ENCODE results near the gene AKAP8.
"Not testable (repeated sequence)": the region's sequence is repeated elsewhere in the genome, so short reads cannot be mapped to it uniquely, and the experiment has no call there.

AKAP8 gene

DNA sequence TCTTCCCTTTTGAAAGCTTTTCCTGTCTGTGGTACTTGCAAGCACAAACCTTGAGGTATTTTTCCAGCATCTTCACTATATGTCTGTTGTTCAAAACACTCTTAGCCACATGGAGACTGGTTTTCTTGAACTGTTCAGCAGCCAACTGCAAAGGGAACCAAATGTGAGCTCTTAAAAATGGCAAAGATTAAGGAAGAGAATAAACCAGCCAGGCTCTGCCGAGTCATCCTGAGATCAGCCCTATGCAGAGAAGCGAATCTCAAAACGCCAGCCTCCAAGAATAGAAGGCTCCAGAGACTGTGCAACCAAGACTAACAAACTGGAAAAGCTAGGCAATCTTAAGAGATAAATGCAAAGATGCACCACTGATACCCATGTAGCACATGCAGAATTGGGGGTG, 20.7 kb downstream of the AKAP8 start:
- H3K36me3 ChIP-seq (ENCODE audit: control insufficient read depth, insufficient read depth, low read length), result peaks cover 75% of the 10 kb centered on the region
- H3K27ac ChIP-seq (ENCODE audit: low read depth, low read length), result no peak overlapping the region
- no peaks in the 10 kb centered on the region for H3K4me1 ChIP-seq (ENCODE audit: control insufficient read depth, insufficient read depth, low read length)
- 0 out of 2 replicates have a peak, but pooled peaks cover 5% of the 10 kb centered on the region for H3K9me3 ChIP-seq (ENCODE audit: control insufficient read depth, insufficient read depth, low read depth, low read length)
- H3K4me3 ChIP-seq (ENCODE audit: low read depth, low read length), result no peak overlapping the region
- H3K27me3 ChIP-seq (ENCODE audit: control insufficient read depth, insufficient read depth, low read length), result no peaks in the 10 kb centered on the region
- no peak overlapping the region for H3K9ac ChIP-seq (ENCODE audit: low read length)

DNA sequence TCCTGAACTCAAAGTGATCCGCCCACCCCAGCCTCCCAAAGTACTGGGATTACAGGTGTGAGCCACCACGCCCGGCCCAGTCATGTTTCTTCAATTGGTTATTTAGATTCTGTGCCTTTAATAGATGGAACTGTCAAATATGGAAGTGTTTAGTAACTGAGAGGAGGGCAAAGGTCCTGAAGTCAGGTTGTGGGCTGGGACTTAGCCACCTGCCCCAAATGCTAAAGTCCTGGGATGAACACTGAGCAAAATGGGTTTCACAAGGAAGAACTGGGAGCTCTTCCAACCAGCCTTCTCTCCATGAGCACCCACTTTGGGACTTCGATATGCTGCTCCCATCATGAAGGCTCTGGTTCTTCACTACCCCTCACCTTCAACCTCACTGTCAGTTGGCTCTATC, 21.7 kb downstream of the AKAP8 start:
- Histone ChIP-seq H3K36me3 (ENCODE audit: control insufficient read depth, insufficient read depth, low read length) (peaks cover 82% of the 10 kb centered on the region), H3K9me3 (ENCODE audit: control insufficient read depth, insufficient read depth, low read depth, low read length) (0 out of 2 replicates have a peak, but pooled peaks cover 5% of the 10 kb centered on the region), H3K27ac (ENCODE audit: low read depth, low read length) (no peak overlapping the region), H3K4me1 (ENCODE audit: control insufficient read depth, insufficient read depth, low read length) (no peaks in the 10 kb centered on the region), H3K27me3 (ENCODE audit: control insufficient read depth, insufficient read depth, low read length) (no peaks in the 10 kb centered on the region), H3K4me3 (ENCODE audit: low read depth, low read length) (no peak overlapping the region), H3K9ac (ENCODE audit: low read length) (no peak overlapping the region)

DNA sequence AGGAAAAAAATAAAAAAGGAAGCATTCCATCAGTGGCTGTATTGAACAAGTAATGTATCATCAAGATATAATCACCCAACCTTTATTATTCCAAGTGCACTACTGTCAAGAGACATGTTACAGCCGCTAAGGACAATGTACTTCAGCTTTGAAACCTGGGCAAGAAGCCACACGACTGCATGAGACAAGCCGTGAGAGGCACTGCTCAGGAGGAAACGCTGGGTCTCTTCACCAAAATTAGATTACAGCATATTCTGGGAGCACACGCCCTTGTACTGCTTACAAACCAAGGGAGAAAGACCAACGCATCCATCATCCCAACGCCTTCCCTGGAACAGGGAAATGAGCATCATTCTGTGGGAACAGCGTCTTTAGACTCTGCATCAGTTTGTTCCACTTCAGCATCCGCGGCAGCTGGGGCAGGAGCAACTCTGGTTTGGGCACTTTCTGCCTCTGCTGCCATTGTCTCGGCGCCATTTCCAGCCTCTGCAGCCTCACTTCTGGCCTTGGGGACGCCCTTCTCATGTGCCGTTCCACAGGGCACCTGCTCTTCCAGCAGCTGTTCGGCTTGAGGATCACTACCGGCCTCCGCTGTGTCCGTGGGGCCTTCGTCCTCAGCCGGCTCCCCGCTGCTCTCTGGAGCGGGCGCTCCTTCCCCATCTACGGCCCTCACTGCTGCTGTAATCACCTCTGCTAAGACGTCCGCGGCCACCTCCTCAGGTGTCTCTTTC, 24.9 kb downstream of the AKAP8 start:
- Histone ChIP-seq H3K9ac (ENCODE audit: low read length) (no peak overlapping the region), H3K4me3 (ENCODE audit: low read depth, low read length) (no peak overlapping the region), H3K27me3 (ENCODE audit: control insufficient read depth, insufficient read depth, low read length) (no peaks in the 10 kb centered on the region), H3K9me3 (ENCODE audit: control insufficient read depth, insufficient read depth, low read depth, low read length) (no peaks in the 10 kb centered on the region), H3K4me1 (ENCODE audit: control insufficient read depth, insufficient read depth, low read length) (no peaks in the 10 kb centered on the region), H3K27ac (ENCODE audit: low read depth, low read length) (no peak overlapping the region), H3K36me3 (ENCODE audit: control insufficient read depth, insufficient read depth, low read length) (peaks cover 57% of the 10 kb centered on the region)

- Histone ChIP-seq H3K4me1 (ENCODE audit: control insufficient read depth, insufficient read depth, low read length) (no peaks in the 10 kb centered on the region), H3K36me3 (ENCODE audit: control insufficient read depth, insufficient read depth, low read length) (peaks cover 49% of the 10 kb centered on the region), H3K9me3 (ENCODE audit: control insufficient read depth, insufficient read depth, low read depth, low read length) (no peaks in the 10 kb centered on the region), H3K9ac (ENCODE audit: low read length) (no peak overlapping the region), H3K27ac (ENCODE audit: low read depth, low read length) (no peak overlapping the region), H3K4me3 (ENCODE audit: low read depth, low read length) (no peak overlapping the region), H3K27me3 (ENCODE audit: control insufficient read depth, insufficient read depth, low read length) (no peaks in the 10 kb centered on the region)
Observed at GRCh38 chr19:15353908-15354307, 25.7 kb downstream of the AKAP8 start.

- H3K36me3 ChIP-seq (ENCODE audit: control insufficient read depth, insufficient read depth, low read length), result peaks cover 35% of the 10 kb centered on the region
- H3K27ac ChIP-seq (ENCODE audit: low read depth, low read length); H3K4me3 ChIP-seq (ENCODE audit: low read depth, low read length); H3K9me3 ChIP-seq (ENCODE audit: control insufficient read depth, insufficient read depth, low read depth, low read length); H3K27me3 ChIP-seq (ENCODE audit: control insufficient read depth, insufficient read depth, low read length); H3K9ac ChIP-seq (ENCODE audit: low read length); H3K4me1 ChIP-seq (ENCODE audit: control insufficient read depth, insufficient read depth, low read length): not testable (repeated sequence)
Observed at GRCh38 chr19:15352535-15352934, 27.1 kb downstream of the AKAP8 start.

DNA sequence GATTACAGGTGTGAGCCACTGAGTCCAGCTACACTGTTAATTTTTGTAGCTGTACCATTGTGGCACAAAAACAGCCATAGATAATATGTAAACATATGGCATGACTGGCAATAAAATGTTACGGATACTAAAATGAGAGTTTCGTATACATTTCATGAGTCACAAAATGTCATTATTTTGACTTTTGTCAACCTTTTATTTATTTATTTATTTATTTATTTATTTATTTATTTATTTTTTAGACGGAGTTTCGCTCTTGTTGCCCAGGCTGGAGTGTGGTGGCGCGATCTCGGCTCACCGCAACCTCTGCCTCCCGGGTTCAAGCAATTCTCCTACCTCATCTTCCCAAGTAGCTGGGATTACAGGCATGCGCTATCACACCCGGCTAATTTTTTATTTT, 38.3 kb downstream of the AKAP8 start:
- not testable (repeated sequence) for H3K27me3 ChIP-seq (ENCODE audit: control insufficient read depth, insufficient read depth, low read length); H3K27ac ChIP-seq (ENCODE audit: low read depth, low read length); H3K9me3 ChIP-seq (ENCODE audit: control insufficient read depth, insufficient read depth, low read depth, low read length); H3K4me1 ChIP-seq (ENCODE audit: control insufficient read depth, insufficient read depth, low read length); H3K4me3 ChIP-seq (ENCODE audit: low read depth, low read length); H3K9ac ChIP-seq (ENCODE audit: low read length)
- H3K36me3 ChIP-seq (ENCODE audit: control insufficient read depth, insufficient read depth, low read length), result peaks cover 18% of the 10 kb centered on the region

GRCh38 chr19:15340086-15340485, 39.5 kb downstream of the AKAP8 start:
- Histone ChIP-seq H3K27ac (ENCODE audit: low read depth, low read length) (no peak overlapping the region), H3K9me3 (ENCODE audit: control insufficient read depth, insufficient read depth, low read depth, low read length) (no peaks in the 10 kb centered on the region), H3K4me3 (ENCODE audit: low read depth, low read length) (no peak overlapping the region), H3K27me3 (ENCODE audit: control insufficient read depth, insufficient read depth, low read length) (no peaks in the 10 kb centered on the region), H3K4me1 (ENCODE audit: control insufficient read depth, insufficient read depth, low read length) (no peaks in the 10 kb centered on the region), H3K36me3 (ENCODE audit: control insufficient read depth, insufficient read depth, low read length) (peaks cover 11% of the 10 kb centered on the region), H3K9ac (ENCODE audit: low read length) (no peak overlapping the region)

- Histone ChIP-seq H3K27me3 (ENCODE audit: control insufficient read depth, insufficient read depth, low read length) (no peaks in the 10 kb centered on the region), H3K27ac (ENCODE audit: low read depth, low read length) (no peak overlapping the region)
Observed at GRCh38 chr19:15337202-15337601, 42.4 kb downstream of the AKAP8 start.

GRCh38 chr19:15335992-15336391, 43.6 kb downstream of the AKAP8 start:
- not testable (repeated sequence) for H3K4me1 ChIP-seq (ENCODE audit: control insufficient read depth, insufficient read depth, low read length); H3K27me3 ChIP-seq (ENCODE audit: control insufficient read depth, insufficient read depth, low read length); H3K9ac ChIP-seq (ENCODE audit: low read length); H3K9me3 ChIP-seq (ENCODE audit: control insufficient read depth, insufficient read depth, low read depth, low read length); H3K4me3 ChIP-seq (ENCODE audit: low read depth, low read length); H3K27ac ChIP-seq (ENCODE audit: low read depth, low read length); H3K36me3 ChIP-seq (ENCODE audit: control insufficient read depth, insufficient read depth, low read length)

More at GRCh38 chr19:15337202-15337601, 42.4 kb downstream of the AKAP8 start:
- Histone ChIP-seq H3K9me3 (ENCODE audit: control insufficient read depth, insufficient read depth, low read depth, low read length) (no peaks in the 10 kb centered on the region), H3K4me1 (ENCODE audit: control insufficient read depth, insufficient read depth, low read length) (no peaks in the 10 kb centered on the region), H3K36me3 (ENCODE audit: control insufficient read depth, insufficient read depth, low read length) (peaks cover 8% of the 10 kb centered on the region), H3K9ac (ENCODE audit: low read length) (no peak overlapping the region), H3K4me3 (ENCODE audit: low read depth, low read length) (no peak overlapping the region)

GRCh38 chr19:15332311-15332996, 47.1 kb downstream of the AKAP8 start, which contains the start of gene BRD4:
TSS of gene BRD4 (minus strand) at chr19:15332539. CDS start at chr19:15273099, 59,440 bp downstream.
- Histone ChIP-seq H3K9ac (ENCODE audit: low read length) (peak within 1 kb of the TSS; percentile 95), H3K36me3 (ENCODE audit: control insufficient read depth, insufficient read depth, low read length) (no peaks in the 10 kb centered on the region), H3K27me3 (ENCODE audit: control insufficient read depth, insufficient read depth, low read length) (no peaks in the 10 kb centered on the region), H3K27ac (ENCODE audit: low read depth, low read length) (peak within 1 kb of the TSS; percentile 93), H3K4me3 (ENCODE audit: low read depth, low read length) (peak within 1 kb of the TSS; percentile 97), H3K9me3 (ENCODE audit: control insufficient read depth, insufficient read depth, low read depth, low read length) (no peaks in the 10 kb centered on the region), H3K4me1 (ENCODE audit: control insufficient read depth, insufficient read depth, low read length) (0 out of 2 replicates have a peak, but pooled peaks cover 2% of the 10 kb centered on the region)
